Transverse colon (tissue), 4 donors: ENCODE measurements around the gene RASA4B.

Experiments used
- CTCF ChIP-seq, 5 experiments: fragments of 200-600 bp in 3 of 5; fragments of 450-650 bp in 2 of 5; sonication (generic) in 3 of 5; IDR thresholded peaks; 1 replicate in 2 of 5; 2 replicates in 3 of 5; pipeline ENCODE4 v1.5.1; 2016 to 2017; ENCODE audit warnings: antibody characterized with exemption in 5 of 5, inconsistent platforms in 3 of 5, mild to moderate bottlenecking in 2 of 5, moderate library complexity in 1 of 5
- POLR2A ChIP-seq: fragments of 450-650 bp; IDR thresholded peaks from one replicate; pipeline ENCODE4 v1.6.1; 2016; ENCODE audit warnings: antibody characterized with exemption, mild to moderate bottlenecking, moderate library complexity
- POLR2AphosphoS5 ChIP-seq, 3 donors: sonication (generic); formaldehyde crosslinking; IDR thresholded peaks; one replicate each; pipeline ENCODE4 v1.6.1; 2016; ENCODE audit warnings: antibody characterized with exemption in 3 of 3

GRCh38 chr7:102454468-102454867 lies 63.1 kb downstream of the RASA4B start:
- TF ChIP-seq CTCF (IDR thresholded peaks at IDR 0.05) (no peak), POLR2A (no peak), POLR2AphosphoS5 (IDR thresholded peaks at IDR 0.05) (no peak)
